OCI-LY7 (cell line): ENCODE data around the gene PTPN18.

ENCODE experiments used
- CTCF ChIP-seq: fragments of 200-600 bp; sonication (generic); conservative IDR thresholded peaks from 2 replicates; pipeline ENCODE4 v1.5.1; 2014; ENCODE audit warnings: mild to moderate bottlenecking, antibody characterized with exemption, low read length, moderate library complexity, mixed read lengths
- EZH2phosphoT487 ChIP-seq: fragments of 200-600 bp; sonication (generic); IDR thresholded peaks from 2 replicates; pipeline ENCODE4 v1.6.1; 2018; ENCODE audit warnings: low read depth, borderline replicate concordance, mild to moderate bottlenecking, mixed run types, antibody characterized with exemption, low read length, moderate library complexity, mixed read lengths

DNA sequence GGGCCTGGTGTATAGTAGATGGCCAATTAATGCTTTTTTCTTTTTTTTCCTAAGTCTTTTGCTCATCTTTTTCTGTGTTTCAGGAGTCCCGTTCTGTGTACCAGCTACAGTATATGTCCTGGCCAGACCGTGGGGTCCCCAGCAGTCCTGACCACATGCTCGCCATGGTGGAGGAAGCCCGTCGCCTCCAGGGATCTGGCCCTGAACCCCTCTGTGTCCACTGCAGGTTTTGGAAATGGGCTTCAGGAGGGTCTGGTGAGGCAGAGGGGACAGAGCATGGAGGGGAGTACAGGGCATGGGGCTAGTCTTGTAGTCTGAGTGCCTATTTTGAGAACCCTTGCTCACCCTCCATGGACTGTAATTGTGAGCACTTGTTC lies 14.1 kb downstream of the PTPN18 start:
- TF ChIP-seq CTCF (no peak), EZH2phosphoT487 (no peak)
